SH-SY5Y (cell line): ENCODE measurements around the gene SQSTM1.

ENCODE experiments used
- GATA2 ChIP-seq: IDR thresholded peaks from 2 replicates; pipeline ENCODE4 v1.6.1; 2011; ENCODE audit warnings: mild to moderate bottlenecking, low read depth, low read length
- GATA3 ChIP-seq: IDR thresholded peaks from 2 replicates; pipeline ENCODE4 v1.6.1; 2011; ENCODE audit warnings: low read depth, mild to moderate bottlenecking, low read length, moderate library complexity

DNA sequence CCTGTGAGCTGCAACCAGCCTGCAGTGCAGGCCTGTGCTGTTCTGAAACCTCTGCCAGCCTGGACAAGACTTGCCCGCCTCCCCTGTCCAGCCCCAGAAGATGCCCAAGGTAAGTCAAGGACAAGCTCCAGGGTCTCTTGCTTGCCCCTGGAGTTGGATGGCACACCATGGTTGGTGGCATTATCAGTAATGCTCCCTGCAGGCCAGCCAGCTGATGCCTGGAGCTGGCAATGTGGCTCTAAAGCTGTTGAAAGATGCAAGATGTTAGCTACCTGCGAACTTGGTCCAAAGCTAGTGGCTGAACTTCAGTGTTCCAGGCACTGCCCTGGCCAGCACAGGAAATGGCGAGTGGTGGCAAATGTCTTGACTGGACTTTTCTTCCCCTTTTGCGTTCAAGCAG, 40.9 kb upstream of the SQSTM1 start:
- TF ChIP-seq GATA2 (no peak), GATA3 (no peak)
